Keratinocyte (primary cell): ENCODE results near the gene MRPL38. TPM values are rescaled to one million over a fixed set of nuclear protein-coding genes. Genes with fewer than 3 reads are reported as not detected.

Experiments
- DNase-seq: peaks from one replicate; pipeline ENCODE4 v3.0.0-alpha.2; 2011; ENCODE audit warnings: low read depth, missing footprints, low spot score
- FAIRE-seq: peaks from 2 replicates; lab custom pipeline; 2011; peaks lifted over from hg19 to GRCh38; lab: Jason Lieb, UNC
- H2AFZ ChIP-seq: 2 replicates; pipeline ENCODE4 v1.6.0; 2012; ENCODE audit warnings: low read length, control low read depth, inconsistent platforms; ENCODE audit not compliant: control insufficient read depth
- H3K27ac ChIP-seq: 2 replicates; pipeline ENCODE4 v1.5.1; 2011; ENCODE audit warnings: low read length; ENCODE audit not compliant: control insufficient read depth, insufficient read depth
- H3K27me3 ChIP-seq: 3 replicates; pipeline ENCODE4 v1.6.0; 2011; ENCODE audit warnings: low read length; ENCODE audit not compliant: control insufficient read depth, insufficient read depth; ENCODE audit errors: extremely low read depth
- H3K36me3 ChIP-seq, 2 experiments: 2 replicates in 1 of 2; 3 replicates in 1 of 2; pipeline ENCODE4 v1.5.1; 2011; ENCODE audit warnings: low read length in 2 of 2, mild to moderate bottlenecking in 1 of 2; ENCODE audit not compliant: control insufficient read depth in 2 of 2, insufficient read depth in 2 of 2; ENCODE audit errors: extremely low read depth in 1 of 2
- H3K4me1 ChIP-seq: 3 replicates; pipeline ENCODE4 v1.5.1; 2011; ENCODE audit warnings: low read length; ENCODE audit not compliant: control insufficient read depth, insufficient read depth; ENCODE audit errors: extremely low read depth
- H3K4me2 ChIP-seq: 3 replicates; pipeline ENCODE4 v1.6.0; 2011; ENCODE audit warnings: low read depth, low read length; ENCODE audit not compliant: control insufficient read depth, insufficient read depth; ENCODE audit errors: extremely low read depth
- H3K4me3 ChIP-seq, 3 experiments: fragments of 200-600 bp in 1 of 3; sonication (generic) in 1 of 3; 2 replicates in 2 of 3; 3 replicates in 1 of 3; pipeline ENCODE4 v1.5.1; 2011 to 2016; ENCODE audit warnings: low read length in 3 of 3, mild to moderate bottlenecking in 3 of 3, control low read depth in 2 of 3, inconsistent platforms in 1 of 3, low read depth in 1 of 3, mixed read lengths in 1 of 3, mixed run types in 1 of 3, moderate library complexity in 1 of 3; ENCODE audit not compliant: control insufficient read depth in 2 of 3, insufficient read depth in 2 of 3; ENCODE audit errors: extremely low read depth in 1 of 3
- H3K79me2 ChIP-seq: 2 replicates; pipeline ENCODE4 v1.6.0; 2012; ENCODE audit warnings: low read length; ENCODE audit not compliant: control insufficient read depth, insufficient read depth
- H3K9ac ChIP-seq: 3 replicates; pipeline ENCODE4 v1.6.0; 2011; ENCODE audit warnings: low read length; ENCODE audit not compliant: control insufficient read depth, insufficient read depth; ENCODE audit errors: extremely low read depth
- H3K9me1 ChIP-seq: 3 replicates; pipeline ENCODE4 v1.6.0; 2011; ENCODE audit warnings: low read length; ENCODE audit not compliant: control insufficient read depth, insufficient read depth; ENCODE audit errors: extremely low read depth
- H3K9me3 ChIP-seq: 2 replicates; pipeline ENCODE4 v1.5.1; 2012; ENCODE audit warnings: low read depth, low read length; ENCODE audit not compliant: control insufficient read depth
- H4K20me1 ChIP-seq: 3 replicates; pipeline ENCODE4 v1.6.0; 2011; ENCODE audit warnings: low read length; ENCODE audit not compliant: control insufficient read depth, insufficient read depth; ENCODE audit errors: extremely low read depth
- EZH2 ChIP-seq: IDR thresholded peaks from one replicate; pipeline ENCODE4 v1.6.1; 2012; ENCODE audit warnings: inconsistent platforms, mild to moderate bottlenecking, low read length, moderate library complexity
- dilution Hi-C: fragments of 300-500 bp; cut with MboI; formaldehyde crosslinking; loops from one replicate; pipeline ENCODE4 v1.7.0; 2020; ENCODE audit warnings: low sequenced_read_pairs; ENCODE audit not compliant: extremely low pct_ligation_motif_present
- polyA plus RNA-seq, 5 experiments: library from polyadenylated mRNA; depleted of rRNA in 3 of 5; stranded (reverse) in 3 of 5; stranded (forward) in 1 of 5; unstranded in 1 of 5; fragments of >200 nt; gene quantifications; 1 replicate in 1 of 5; 2 replicates in 3 of 5; 3 replicates in 1 of 5; pipeline versions ENCODE4 v1.2.1 to v1.2.3, GENCODE V29; 2011 to 2012; ENCODE audit warnings: missing spikeins in 2 of 5, low read depth in 1 of 5, low replicate concordance in 1 of 5
- TF ChIP-seq, protein P1 (sequence below), 3 experiments: IDR thresholded peaks in 1 of 3; conservative IDR thresholded peaks in 1 of 3; optimal IDR thresholded peaks in 1 of 3; 2 replicates in 2 of 3; 3 replicates in 1 of 3; pipeline versions ENCODE3 to v1.5.1; 2011; ENCODE audit warnings: low read length in 3 of 3, mild to moderate bottlenecking in 3 of 3, moderate library complexity in 2 of 3, control low read depth in 1 of 3, inconsistent platforms in 1 of 3; ENCODE audit not compliant: insufficient read depth in 2 of 3; ENCODE audit errors: extremely low read depth in 1 of 3

Gene MRPL38
- polyA plus RNA-seq, 1 donor (not counting 4 experiments of a cell fraction or from before 2014, with no cell fraction given) = 25.2 TPM

DNA sequence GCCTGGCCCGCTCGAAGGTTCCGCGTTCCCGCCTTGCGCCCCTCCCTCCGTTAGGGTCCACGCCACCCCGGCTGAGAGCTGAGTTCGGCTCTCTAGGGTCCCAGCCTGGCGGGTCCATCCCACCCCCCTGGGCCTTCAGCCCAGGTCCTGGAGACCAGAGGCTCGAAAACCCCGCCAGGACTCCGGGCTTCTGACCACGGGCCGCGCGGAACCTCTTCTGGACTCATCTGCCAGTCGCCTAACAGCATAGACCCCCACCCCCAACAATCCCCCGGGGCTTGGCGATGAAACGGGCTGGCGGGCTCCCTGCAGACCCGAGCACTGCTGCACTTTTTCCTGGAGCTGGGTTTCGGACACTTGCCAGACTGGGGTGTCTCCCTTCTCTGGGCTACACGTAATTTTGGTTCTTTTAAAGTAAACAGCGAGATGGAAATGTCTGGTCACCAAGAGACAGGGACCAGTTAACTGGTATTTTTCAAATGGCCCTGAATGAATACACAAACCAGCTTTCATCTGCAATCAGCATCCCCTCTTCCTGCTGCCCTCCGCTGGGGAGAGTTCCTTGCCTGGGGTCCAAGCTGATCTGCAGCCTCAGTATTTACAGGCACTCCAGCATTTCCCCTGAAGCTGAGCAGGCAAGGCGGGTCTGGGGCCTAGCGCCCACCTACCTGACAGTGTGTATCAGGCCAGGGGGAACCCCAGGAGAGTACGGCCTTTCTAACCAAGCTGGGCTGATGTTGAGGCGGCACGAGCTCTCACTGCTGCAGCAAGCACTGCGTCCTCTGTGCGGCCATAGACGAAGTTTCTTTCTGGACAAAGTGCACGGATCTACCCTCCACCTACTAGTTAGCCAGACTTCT lies 7.3 kb downstream of the MRPL38 start:
- Histone ChIP-seq H3K4me1 (peaks cover 9% of the 10 kb centered on the region), H3K27me3 (no peaks in the 10 kb centered on the region), H3K27ac (no peak overlapping the region), H4K20me1 (no peaks in the 10 kb centered on the region), H3K9ac (no peak overlapping the region), H3K9me1 (no peaks in the 10 kb centered on the region), H3K9me3 (no peaks in the 10 kb centered on the region), H3K4me3 (peak overlapping the region in 1 of 3 experiments; percentile 73), H3K36me3 (peaks cover 18 to 28% of the 10 kb centered on the region in 2 experiments), H3K79me2 (peaks cover 4% of the 10 kb centered on the region), H2AFZ (no peak overlapping the region), H3K4me2 (no peak overlapping the region)
- no peak for DNase-seq
- dilution Hi-C loops = no loop called here
- FAIRE-seq = no peak
- TF ChIP-seq EZH2 = no peak
- TF ChIP-seq, protein P1, sequence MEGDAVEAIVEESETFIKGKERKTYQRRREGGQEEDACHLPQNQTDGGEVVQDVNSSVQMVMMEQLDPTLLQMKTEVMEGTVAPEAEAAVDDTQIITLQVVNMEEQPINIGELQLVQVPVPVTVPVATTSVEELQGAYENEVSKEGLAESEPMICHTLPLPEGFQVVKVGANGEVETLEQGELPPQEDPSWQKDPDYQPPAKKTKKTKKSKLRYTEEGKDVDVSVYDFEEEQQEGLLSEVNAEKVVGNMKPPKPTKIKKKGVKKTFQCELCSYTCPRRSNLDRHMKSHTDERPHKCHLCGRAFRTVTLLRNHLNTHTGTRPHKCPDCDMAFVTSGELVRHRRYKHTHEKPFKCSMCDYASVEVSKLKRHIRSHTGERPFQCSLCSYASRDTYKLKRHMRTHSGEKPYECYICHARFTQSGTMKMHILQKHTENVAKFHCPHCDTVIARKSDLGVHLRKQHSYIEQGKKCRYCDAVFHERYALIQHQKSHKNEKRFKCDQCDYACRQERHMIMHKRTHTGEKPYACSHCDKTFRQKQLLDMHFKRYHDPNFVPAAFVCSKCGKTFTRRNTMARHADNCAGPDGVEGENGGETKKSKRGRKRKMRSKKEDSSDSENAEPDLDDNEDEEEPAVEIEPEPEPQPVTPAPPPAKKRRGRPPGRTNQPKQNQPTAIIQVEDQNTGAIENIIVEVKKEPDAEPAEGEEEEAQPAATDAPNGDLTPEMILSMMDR (optimal IDR thresholded peaks at IDR 0.05 in 1 of 3, IDR thresholded peaks at IDR 0.05 in 1 of 3, conservative IDR thresholded peaks at IDR 0.05 in 1 of 3; ENCODE audit: extremely low read depth in 1 of 3, insufficient read depth in 2 of 3, low read length in 3 of 3) = no peak

- Histone ChIP-seq H3K9ac (peak within 1 kb of the TSS; percentile 83), H3K27me3 (no peaks in the 10 kb centered on the region), H3K79me2 (peaks cover 4% of the 10 kb centered on the region), H3K4me2 (peak within 1 kb of the TSS; percentile 83), H3K36me3 (peaks cover 24 to 28% of the 10 kb centered on the region in 2 experiments), H3K4me3 (peak within 1 kb of the TSS; percentile 52 to 73 (median 60)), H3K9me1 (no peaks in the 10 kb centered on the region), H4K20me1 (no peaks in the 10 kb centered on the region), H3K4me1 (peaks cover 9% of the 10 kb centered on the region), H3K27ac (peak within 1 kb of the TSS; percentile 58), H3K9me3 (no peaks in the 10 kb centered on the region), H2AFZ (peak within 1 kb of the TSS; percentile 70)
- DNase-seq = no peak
- dilution Hi-C loops = no loop called here
- no peak for TF ChIP-seq EZH2
- TF ChIP-seq, protein P1 (optimal IDR thresholded peaks at IDR 0.05 in 1 of 3, IDR thresholded peaks at IDR 0.05 in 1 of 3, conservative IDR thresholded peaks at IDR 0.05 in 1 of 3; ENCODE audit: extremely low read depth in 1 of 3, insufficient read depth in 2 of 3, low read length in 3 of 3) = peak in 2 of 3 experiments; percentile 22 to 75
- no peak for FAIRE-seq
Observed at GRCh38 chr17:75896415-75897159, 8.1 kb downstream of the MRPL38 start, which contains the start of gene TRIM65. TRIM65 (minus strand) TSS chr17:75896951; CDS start chr17:75896937, 14 bp downstream.
